Skeletal muscle cell (primary cell): ENCODE measurements around the gene NUDT3.

Experiments
- DNase-seq: peaks from one replicate; pipeline ENCODE4 v3.0.0-alpha.2; 2010; ENCODE audit warnings: low read depth
- H3K4me3 ChIP-seq: 2 replicates; pipeline ENCODE4 v1.5.1; 2011; ENCODE audit warnings: low read depth, mild to moderate bottlenecking, control low read depth, low read length, moderate library complexity

NUDT3 gene

DNA sequence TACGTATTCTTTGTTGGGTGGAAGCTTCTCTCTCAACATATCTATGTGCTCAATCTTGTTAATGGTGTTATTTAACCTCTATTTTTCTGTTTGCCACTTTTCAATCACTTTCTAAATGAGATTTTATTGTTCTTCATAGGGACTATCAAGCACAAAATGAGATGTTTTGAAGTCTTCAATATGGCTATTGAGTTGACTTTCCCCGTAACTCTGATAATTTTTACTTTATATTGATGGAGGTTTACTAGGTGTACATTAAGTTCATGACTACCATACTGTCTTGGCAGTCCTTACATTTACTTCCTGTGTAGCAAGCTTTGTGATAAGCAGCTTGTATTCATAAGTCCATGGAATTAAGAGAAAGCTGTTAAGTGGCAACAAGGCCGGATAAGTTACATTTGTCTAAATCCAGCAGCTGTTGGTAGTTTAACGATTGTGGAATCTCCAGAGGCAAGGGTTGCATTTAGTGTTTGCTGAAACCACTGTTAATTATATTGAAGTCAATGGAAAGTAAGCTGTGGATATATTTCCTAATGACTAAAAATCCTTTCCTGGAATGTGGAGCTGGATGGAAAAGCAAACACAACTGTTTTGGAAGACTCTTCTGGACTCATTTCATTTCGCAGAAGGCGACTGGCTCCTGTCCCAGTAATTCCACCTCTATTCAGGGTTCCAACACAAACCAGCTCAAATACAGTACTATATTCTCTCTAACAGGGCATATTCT lies 86.3 kb downstream of the NUDT3 start:
- DNase-seq: peak; percentile 20
- H3K4me3 ChIP-seq: no peak overlapping the region

DNA sequence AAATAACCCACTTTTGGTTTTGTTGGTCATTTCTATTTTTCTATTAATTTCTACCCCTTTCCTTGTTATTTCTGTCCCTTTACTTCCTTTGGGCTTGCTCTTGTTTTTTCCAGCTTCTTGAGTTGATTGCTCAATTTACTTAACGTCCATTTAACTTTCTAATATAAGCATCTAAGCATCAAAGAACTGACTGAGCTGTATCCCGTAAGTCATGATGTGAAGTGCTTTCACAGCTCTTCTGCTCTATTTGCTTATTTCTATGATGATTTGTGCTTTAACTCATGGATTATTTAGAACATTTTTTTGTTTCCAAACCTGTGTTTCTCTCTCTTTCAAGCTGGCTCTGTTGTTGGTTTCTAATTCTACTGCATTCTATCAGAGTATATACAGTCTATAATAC lies 87.0 kb downstream of the NUDT3 start:
- no peak overlapping the region for H3K4me3 ChIP-seq
- DNase-seq: no peak

DNA sequence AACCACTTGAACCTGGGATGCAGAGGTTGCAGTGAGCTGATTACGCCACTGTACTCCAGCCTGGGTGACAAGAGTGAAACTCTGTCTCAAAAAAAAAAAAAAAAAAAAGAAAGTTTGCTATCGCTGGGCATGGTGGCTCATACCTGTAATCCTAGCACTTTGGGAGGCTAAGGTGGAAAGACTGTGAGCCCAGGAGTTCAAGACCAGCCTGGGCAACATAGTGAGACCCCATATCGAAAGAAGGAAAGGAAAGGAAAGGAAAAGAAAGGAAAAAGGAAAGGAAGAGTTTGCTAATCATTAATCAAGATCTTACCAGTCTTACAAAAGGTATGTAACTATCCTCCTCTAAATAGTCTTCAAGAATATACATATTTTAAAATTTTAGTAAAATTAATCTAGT lies 88.3 kb downstream of the NUDT3 start:
- H3K4me3 ChIP-seq: no peak overlapping the region
- DNase-seq: no peak

DNA sequence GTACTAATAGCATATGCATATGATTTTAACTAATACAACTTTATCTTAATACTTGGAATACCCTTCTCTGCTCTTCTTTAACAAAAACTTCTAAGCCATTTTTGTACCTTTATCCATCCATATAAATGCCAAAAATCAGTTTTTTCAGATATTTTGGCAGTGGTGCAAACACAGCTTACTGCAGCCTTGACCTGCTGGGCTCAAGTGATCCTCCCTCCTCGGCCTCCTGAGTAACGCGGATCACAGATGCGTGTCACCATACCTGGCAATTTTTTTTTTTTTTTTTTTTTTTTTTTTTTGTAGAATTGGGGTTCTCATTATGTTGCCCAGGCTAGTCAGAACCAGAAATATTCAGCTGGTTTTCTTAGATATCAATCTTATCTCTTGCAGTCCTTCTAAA lies 89.5 kb downstream of the NUDT3 start:
- no peak for DNase-seq
- H3K4me3 ChIP-seq: no peak overlapping the region

DNA sequence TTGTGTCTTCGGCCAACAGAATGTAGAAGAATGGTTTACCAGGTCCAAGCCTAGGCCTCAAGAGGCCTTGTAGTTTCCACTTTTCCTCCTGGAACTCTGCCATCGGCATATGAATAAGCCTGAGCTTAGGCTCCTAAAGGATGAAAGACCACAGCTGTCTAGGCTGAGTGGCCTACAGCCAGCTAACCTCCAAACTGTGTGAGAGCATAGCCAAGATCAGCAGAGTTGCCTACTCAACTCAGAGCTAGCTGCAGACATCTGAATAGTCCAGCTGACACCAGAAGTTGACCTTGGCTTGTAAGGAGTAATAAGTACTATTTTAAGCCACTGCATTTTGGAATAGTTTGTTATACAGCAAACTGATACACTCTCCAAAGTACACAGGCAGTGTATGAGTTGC lies 91.1 kb downstream of the NUDT3 start:
- H3K4me3 ChIP-seq: no peak overlapping the region
- peak; percentile 85 for DNase-seq

DNA sequence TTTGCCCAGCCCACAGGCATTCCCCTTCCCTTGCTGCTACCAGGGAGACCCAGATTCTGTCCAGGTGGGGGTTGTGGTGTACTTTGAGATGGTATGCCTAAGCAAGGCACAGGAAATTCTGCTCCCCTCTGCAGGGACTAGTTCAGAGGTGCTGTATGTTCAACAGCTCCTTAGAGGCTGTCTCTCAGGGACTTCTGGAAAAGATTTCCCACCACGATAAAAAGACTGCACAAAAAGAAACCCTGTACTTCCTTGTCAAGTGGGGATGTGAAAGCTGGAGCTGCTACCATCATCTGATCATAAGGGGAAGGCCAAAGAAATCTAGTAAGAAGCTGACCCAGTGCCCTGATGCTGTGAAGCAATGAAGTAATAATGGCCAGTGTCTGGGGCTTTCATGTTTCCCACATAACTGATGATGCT lies 92.1 kb downstream of the NUDT3 start:
- H3K4me3 ChIP-seq: no peak overlapping the region
- no peak for DNase-seq

DNA sequence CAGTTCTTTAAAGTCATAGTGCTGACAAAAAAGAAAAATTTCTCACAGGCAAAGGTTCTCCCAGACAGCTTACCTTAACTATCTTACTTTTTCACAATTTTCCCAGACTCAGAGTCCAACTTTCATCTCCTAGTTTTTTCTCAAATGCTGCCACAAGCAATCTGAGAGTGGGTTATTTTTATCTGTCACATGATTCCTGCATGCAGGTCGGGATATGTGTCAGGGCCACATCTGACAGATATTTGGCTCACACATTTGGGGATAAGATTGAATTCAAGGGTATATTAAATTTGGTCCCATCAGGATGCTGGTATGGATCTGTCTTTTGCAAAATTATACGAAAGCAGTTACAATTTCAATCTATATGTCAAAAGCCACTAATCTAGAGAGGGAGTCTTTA lies 93.5 kb downstream of the NUDT3 start:
- H3K4me3 ChIP-seq: no peak overlapping the region
- DNase-seq: no peak

DNA sequence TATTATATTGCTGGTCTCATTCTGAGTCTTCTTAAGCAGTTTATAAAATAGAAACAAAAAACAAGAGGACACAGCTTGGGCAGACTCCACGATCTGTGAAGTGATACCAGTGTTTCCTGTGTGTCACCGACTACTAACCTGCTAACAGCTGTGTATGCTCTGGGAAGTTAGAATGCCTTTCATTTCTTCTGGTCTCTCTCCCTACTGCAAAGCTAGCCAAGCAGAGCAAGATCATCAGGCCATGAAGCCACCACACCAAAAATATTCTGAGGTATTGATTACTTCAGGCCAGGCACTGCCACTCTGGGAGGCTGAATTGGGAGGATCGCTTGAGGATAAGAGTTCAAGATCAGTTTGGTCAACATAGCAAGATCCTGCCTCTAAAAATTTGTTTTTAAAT lies 96.7 kb downstream of the NUDT3 start:
- DNase-seq: no peak
- no peak overlapping the region for H3K4me3 ChIP-seq

DNA sequence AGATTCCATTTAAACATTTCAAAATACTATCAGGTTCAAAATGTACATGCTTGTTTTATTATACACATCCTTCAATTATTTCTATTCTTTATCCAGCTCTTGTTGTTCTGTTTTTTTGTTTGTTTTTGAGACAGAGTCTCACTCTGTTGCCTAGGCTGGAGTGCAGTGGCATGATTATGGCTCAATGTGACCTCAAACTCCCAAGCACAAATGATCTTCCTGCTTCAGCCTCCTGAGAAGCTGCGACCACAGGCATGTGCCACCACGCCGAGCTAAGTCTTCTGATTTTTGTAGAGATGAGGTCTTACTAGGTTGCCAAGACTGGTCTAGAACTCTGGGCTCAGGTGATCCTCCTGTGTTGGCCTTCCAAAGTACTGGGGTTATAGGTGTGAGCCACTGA lies 99.5 kb downstream of the NUDT3 start:
- H3K4me3 ChIP-seq: no peak overlapping the region
- DNase-seq: no peak

DNA sequence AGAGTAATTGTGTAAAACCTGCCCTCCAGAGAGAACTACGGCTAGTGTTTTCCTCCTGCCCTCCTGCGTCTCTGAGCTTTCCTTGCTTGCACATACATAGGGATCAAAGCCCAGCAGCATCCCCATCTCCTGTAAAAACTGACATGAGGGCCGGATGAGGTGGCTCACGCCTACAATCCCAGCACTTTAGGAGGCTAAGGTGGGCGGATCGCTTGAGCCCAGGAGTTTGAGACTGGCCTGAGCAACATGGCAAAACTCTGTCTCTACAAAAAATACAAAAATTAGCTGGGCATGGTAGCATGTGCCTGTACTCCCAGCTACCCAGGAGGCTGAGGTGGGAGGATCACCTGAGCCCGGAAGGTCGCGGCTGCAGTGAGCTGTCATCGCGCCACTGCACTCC lies 103.3 kb downstream of the NUDT3 start:
- DNase-seq: no peak

DNA sequence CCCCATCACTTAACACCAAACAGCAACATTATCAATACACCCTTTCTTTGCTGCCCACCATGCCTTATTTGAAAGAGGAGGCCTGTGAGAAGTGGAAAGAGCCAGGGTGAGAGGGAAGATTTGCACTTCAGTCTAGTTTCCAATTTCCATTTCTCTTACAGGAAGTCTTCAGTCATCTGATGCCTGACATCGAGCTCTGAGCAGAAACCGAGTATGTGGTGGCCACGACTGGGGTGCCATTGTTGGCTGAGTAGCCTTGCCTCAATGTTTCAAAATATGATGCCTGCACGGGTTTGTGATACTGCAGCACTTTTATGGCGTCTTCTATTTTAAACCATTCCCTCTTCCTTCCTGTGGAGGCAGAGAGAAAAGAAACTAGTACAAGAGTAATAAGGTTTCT lies 103.9 kb downstream of the NUDT3 start:
- no peak overlapping the region for H3K4me3 ChIP-seq
- no peak for DNase-seq

More for the DNA sequence above, 103.3 kb downstream of the NUDT3 start:
- H3K4me3 ChIP-seq: no peak overlapping the region

DNA sequence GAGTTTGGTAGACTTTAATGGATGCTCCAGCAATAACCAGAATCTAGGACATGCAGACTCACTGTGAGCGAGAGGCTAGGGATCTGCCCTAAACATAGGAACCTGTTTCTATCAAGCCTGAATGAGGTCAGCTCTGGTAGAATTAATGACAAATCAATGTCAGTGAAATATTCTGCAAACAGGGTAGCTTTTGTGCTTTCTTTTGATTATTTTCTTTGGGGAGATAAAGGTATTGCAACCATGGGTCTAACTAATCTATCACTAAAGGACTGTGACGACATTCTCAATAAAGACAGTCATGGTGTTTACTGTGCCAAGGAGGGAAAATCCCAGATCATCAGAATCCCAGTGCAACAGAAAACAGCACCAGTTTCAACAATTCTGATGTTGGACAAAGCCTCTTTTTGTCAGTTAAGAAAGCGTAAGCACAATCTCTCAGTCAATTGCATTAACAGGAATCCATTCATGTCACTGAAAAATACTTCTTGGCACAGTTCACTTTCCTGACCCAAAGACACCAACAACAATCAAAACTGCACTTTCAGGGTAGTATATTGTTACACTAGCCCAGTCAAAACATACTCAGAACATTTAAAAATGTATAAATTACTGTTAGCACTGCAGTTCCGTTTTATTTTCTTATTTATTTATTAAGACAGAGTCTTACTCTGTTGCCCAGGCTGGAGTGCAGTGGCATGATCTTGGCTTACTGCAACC lies 106.9 kb downstream of the NUDT3 start:
- no peak for DNase-seq
- no peak overlapping the region for H3K4me3 ChIP-seq

DNA sequence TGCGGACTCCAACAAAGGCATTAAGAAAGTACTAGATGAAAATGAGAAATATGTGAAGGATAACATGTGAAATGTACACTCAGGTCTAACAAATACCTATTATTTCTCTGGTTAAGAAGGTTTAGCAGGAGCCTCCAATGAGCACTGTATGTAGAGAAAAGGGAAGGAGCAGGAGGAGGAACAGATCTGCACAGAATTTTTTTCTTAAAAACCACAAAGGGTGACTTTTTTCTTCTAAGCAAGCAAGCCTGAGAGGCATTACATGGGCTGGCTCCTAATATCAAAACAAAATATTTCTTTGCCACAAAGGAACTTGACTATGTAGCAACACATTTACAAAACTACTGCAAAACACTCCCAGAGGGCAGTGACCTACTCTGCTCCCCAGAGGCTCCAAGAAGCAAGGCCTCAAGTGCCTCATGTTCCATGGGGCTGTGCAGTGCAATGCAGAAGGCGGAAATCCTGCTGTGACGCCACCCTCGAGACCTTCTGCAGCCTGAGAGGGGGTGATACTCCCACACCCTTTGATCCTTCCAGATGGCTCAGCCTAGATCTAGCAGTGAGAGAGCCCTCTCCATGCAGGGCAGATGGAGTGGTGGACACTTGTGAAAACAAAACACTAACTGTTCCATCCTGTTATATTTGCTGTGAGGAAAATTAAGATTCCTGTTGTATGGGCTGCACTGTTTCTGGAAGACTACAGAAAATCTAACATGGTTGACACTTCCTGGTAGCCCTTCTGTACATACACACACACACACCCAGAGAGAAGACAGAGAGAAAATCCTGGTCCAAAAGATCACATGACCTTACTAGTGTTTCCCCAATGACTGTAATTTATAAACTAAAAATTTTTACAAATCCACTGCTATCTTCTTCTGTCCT lies 107.7 kb downstream of the NUDT3 start:
- H3K4me3 ChIP-seq: no peak overlapping the region
- peak; percentile 74 for DNase-seq

DNA sequence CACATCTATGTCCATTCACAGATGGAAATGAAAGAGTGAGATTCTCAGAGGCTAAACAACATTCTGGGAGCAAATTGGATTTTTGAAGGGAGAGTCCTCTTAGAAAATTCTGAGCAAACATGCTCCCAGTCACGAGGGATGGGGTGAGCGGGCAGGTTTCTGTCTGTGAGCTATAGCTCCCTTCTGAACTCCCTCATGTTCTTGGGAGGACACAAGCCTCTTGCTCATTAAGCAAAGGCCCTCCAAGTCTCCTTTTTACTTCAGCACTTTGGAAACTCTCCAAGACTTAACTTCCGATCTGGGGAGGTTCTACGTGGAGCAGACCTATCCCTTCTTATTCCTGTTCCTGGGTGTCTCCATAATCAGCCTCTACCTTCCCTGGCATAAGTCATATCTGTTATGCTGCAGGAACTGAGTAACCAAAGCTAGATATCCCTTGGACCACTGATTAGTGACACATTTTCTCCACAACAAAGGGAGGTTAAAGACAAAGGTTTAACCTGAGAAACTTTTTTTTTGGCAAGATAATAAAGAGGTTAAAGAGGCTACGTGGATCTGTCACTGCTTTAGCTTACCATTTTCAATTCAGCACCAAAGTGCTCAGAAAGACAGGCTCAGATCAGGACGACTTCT lies 110.7 kb downstream of the NUDT3 start:
- DNase-seq: no peak
- no peak overlapping the region for H3K4me3 ChIP-seq

DNA sequence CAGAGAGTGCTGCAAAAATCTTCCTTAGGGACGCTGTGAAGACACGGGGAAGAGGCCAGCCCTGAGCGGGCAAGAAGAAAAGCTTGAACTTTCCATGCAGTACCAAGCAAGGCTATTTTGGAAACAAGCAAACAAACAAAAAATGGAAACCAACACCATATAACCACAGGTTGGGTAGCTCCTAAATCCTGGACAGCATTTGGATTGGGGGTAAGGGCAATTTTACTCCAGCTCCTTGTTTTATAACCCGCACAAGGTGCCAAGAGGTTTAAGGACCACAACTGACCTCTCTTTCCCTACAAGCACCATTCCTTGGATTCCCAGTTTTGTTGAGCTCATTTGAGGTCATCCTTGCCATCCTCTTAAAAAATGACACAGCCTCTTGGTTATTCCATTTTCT lies 112.3 kb downstream of the NUDT3 start:
- no peak for DNase-seq
- no peak overlapping the region for H3K4me3 ChIP-seq

DNA sequence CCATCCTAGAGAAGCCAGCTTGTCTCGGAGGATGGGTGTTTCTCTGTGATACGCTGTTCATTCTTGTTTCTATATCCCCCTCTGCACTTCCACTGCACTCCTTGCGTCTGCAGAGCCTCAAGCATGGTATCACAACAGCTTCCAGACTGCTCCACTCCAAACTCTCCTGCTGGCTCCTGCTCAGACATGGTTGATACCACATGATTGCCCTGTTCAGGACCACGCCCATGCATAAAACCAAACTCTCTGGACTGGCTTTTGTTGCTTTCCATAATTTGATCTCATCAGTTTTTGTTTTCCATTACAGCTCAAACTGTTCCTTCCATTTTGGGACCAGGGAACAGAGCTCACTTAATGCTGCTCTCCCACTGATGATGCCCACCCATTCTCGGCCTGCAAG lies 113.6 kb downstream of the NUDT3 start:
- H3K4me3 ChIP-seq: no peak overlapping the region

DNA sequence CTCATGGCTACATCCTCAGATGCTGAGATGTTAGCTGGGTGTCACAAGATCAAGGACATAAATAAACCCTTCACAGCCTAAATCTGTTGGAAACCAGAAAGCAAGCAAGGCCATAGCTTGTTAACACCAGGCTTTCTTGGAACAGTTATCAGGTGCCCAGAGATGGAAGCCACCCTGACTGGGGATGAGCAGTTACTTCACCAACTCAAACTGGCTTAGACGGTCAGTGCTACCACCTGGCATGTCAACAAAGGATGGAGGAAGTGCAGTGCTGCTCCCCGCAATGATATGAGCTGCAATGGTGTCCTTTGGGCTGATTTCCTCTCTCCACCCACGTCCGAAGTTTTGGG lies 114.7 kb downstream of the NUDT3 start:
- no peak overlapping the region for H3K4me3 ChIP-seq
- DNase-seq: no peak

More for the DNA sequence above, 113.6 kb downstream of the NUDT3 start:
- DNase-seq: no peak

DNA sequence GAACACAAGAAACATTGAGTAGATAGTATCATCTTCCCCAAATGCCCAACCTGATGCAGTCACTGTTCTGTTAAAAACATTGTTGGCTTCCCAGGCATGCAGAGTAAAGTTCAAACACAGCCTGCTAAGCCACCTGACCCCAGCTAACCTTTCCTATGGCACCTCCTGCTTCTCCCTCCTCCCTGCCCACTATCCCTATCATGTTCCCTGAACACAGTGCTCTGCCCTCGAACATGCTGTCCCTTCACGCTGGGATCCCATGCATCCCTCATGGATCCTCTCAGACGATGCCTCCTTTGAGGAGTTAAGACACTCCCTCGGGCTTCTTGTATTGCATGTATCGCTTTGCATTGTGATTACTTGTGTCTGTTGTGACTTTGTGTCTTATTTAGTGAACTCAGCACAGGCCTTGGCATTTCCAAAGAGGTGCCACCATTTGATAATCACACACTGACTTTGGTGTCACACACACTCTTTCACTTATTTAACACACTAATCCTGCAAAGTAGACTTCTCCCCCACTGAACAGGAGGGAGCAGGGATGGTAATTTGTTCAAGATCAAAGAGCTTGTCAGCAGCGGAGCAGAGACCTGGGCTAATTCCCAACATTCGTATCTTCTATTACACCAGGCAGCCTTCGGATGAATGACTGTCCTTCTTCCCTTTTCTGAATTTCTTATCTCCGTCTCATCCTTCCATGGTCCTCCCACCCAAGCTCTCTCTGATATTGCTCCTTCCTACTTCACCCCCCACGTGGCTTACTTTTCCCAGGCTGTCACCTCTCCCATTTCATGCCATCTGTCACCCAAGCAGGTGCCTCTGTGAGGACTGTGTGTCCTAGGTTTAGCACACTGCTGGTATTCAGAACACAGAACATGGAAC lies 115.3 kb downstream of the NUDT3 start:
- DNase-seq: no peak
- H3K4me3 ChIP-seq: no peak overlapping the region

DNA sequence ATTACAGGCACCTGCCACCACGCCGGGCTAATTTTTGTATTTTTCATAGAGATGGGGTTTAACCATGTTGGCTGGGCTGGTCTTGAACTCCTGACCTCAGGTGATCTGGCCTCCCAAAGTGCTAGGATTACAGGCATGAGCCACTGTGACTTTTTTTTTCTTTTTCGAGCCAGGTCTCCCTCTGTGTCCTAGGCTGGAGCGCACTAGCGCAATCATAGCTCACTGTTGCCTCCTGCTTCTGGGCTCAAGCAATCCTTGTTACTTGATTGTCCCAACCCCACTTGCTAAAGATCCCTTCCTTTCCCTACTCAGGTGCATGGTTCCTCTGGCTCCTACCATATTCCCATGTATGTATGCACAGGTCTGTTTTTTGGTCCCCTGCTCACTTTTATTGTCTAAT lies 116.3 kb downstream of the NUDT3 start:
- DNase-seq: no peak

More for the DNA sequence above, 116.3 kb downstream of the NUDT3 start:
- H3K4me3 ChIP-seq: no peak overlapping the region
